Body of pancreas (tissue), 4 donors: ENCODE results near the gene IER2. TPM values are rescaled to one million over a fixed set of nuclear protein-coding genes. Genes with fewer than 3 reads are reported as not detected.
"Not testable (repeated sequence)": the region's sequence is repeated elsewhere in the genome, so short reads cannot be mapped to it uniquely, and the experiment has no call there.

Experiments
- ATAC-seq: fragments of 150-250 bp; one replicate; pipeline ENCODE4 v1.9.1; 2016
- DNase-seq, 4 donors: peaks; one replicate each; pipeline ENCODE4 v3.0.0-alpha.2; 2019
- H3K27ac ChIP-seq, 4 donors: fragments of 200-600 bp; sonication (generic); 1 replicate in 3 of 4; 2 replicates in 1 of 4; pipeline versions ENCODE4 v1.5.1 to v1.6.1; 2016 to 2019; ENCODE audit warnings: mild to moderate bottlenecking in 1 of 4, mixed read lengths in 1 of 4, moderate library complexity in 1 of 4
- H3K27me3 ChIP-seq, 2 donors: fragments of 200-600 bp; sonication (generic); one replicate each; pipeline ENCODE4 v1.6.0; 2016; ENCODE audit warnings: mild to moderate bottlenecking in 1 of 2
- H3K36me3 ChIP-seq, 2 donors: fragments of 200-600 bp; sonication (generic); replicated peaks in 1 of 2; 2 replicates each; pipeline ENCODE4 v1.5.1; 2016; ENCODE audit warnings: low read depth in 2 of 2; ENCODE audit not compliant: insufficient read depth in 1 of 2
- H3K4me1 ChIP-seq: fragments of 200-600 bp; sonication (generic); one replicate; pipeline ENCODE4 v1.6.0; 2016
- H3K4me3 ChIP-seq, 2 donors: fragments of 200-600 bp; sonication (generic); 1 replicate in 1 of 2; 2 replicates in 1 of 2; pipeline ENCODE4 v1.5.1; 2016 to 2019
- H3K9me3 ChIP-seq, 3 donors: fragments of 200-600 bp; sonication (generic); 1 replicate in 2 of 3; 2 replicates in 1 of 3; pipeline ENCODE4 v1.5.1; 2016
- CTCF ChIP-seq, 7 experiments: fragments of 450-650 bp in 4 of 7; fragments of 200-600 bp in 3 of 7; sonication (generic) in 3 of 7; IDR thresholded peaks; one replicate each; pipeline ENCODE4 v1.5.1; 2016 to 2019; ENCODE audit warnings: antibody characterized with exemption in 7 of 7
- POLR2A ChIP-seq, 3 donors: fragments of 450-650 bp; IDR thresholded peaks; one replicate each; pipeline ENCODE4 v1.6.1; 2016; ENCODE audit warnings: antibody characterized with exemption in 3 of 3, mild to moderate bottlenecking in 2 of 3
- WGBS, 2 donors: methylation state at CpG; one replicate each; pipeline ENCODE4 v1.1.5; 2017; 5-methylcytosine and 5-hydroxymethylcytosine counted together
- intact Hi-C: fragments of 100-400 bp; cut with DNase I; formaldehyde crosslinking; loops from one replicate; pipeline ENCODE4 v1.15.1; 2023
- total RNA-seq, 2 donors: library from RNA; depleted of rRNA; stranded (reverse); fragments of >200 nt; gene quantifications; one replicate each; pipeline ENCODE4 v1.1.0, GENCODE V29; 2016

IER2 gene
- total RNA-seq, 2 donors from 2014 or later: 162 to 857 TPM

DNA sequence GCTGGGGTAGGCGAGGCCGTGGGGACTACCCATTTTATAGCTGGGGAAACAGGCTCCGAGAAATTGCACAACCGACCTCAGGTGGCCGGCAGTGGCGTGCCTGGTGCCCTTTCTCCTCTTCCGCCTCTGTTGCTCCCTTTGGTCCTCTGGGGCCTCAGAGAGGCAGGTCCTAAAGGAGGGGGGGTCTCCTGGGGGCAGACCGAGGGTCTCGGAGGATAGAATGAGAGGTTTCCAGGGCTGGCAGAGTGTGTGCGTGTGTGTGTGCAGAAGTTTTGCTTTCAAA lies 11.4 kb upstream of the IER2 start:
- Histone ChIP-seq H3K27ac (no peak overlapping the region), H3K9me3 (no peaks in the 10 kb centered on the region), H3K27me3 (no peaks in the 10 kb centered on the region), H3K36me3 (peaks cover 0 to 14% of the 10 kb centered on the region in 2 donors), H3K4me3 (no peak overlapping the region), H3K4me1 (no peaks in the 10 kb centered on the region)
- no peak for ATAC-seq
- TF ChIP-seq CTCF (IDR thresholded peaks at IDR 0.05): no peak
- TF ChIP-seq POLR2A (IDR thresholded peaks at IDR 0.05): no peak
- WGBS, 2 donors: 74 to 80% methylated on average over 10 of the region's 10 CpGs
- intact Hi-C loops: no loop called here
- no peak for DNase-seq

DNA sequence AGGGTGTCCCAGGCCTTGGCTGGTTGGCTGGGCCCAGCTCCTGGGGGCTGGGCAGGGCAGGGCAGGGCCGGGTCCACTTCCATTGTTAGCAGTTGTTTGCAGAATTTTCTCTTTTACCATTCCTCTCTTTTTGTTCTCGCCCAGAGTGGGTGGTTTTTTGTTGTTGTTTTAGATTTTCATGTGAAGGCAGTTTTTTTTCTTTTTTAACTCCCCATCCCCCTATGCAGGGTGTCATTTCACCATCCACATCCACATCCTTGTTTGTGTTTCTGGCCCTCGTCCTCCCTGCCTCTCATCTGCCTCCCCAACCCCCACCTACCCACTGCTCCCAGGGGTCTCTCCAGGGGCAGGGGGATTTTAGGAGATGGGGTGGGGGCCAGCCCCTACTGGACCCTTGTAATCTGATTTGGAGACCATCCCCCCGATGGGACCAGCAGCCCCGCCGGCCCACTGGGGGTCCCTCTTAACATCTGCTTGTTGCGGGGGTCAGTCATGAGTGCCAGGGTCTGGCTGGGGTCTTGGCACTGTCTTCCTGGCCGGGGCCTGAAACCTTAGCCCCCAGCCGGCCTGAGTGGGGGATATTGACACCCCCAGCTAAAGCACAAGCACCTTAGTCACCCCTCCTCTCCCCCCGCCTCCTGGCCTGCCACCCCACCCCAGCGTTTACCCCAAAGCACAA lies 10.4 kb upstream of the IER2 start:
- TF ChIP-seq CTCF (IDR thresholded peaks at IDR 0.05) (no peak), POLR2A (IDR thresholded peaks at IDR 0.05) (no peak)
- no peak overlapping the region for H3K27ac ChIP-seq
- intact Hi-C loops: loop anchor here (10.0 kb wide), 1 partner anchor 95 kb away; no protein-coding TSS in a partner anchor
- peaks cover 0 to 21% of the 10 kb centered on the region in 2 donors for H3K36me3 ChIP-seq
- no peaks in the 10 kb centered on the region for H3K9me3 ChIP-seq
- no peak overlapping the region for H3K4me3 ChIP-seq
- no peak for DNase-seq
- ATAC-seq: no peak
- no peaks in the 10 kb centered on the region for H3K4me1 ChIP-seq
- H3K27me3 ChIP-seq: no peaks in the 10 kb centered on the region
- 82 to 85% methylated on average over 6 to 10 of the region's 11 CpGs for WGBS, 2 donors

- no peak for TF ChIP-seq CTCF (IDR thresholded peaks at IDR 0.05)
- no peak for TF ChIP-seq POLR2A (IDR thresholded peaks at IDR 0.05)
- ATAC-seq: no peak
- Histone ChIP-seq H3K4me3 (no peak overlapping the region), H3K27me3 (no peaks in the 10 kb centered on the region), H3K9me3 (no peaks in the 10 kb centered on the region), H3K36me3 (peaks cover 0 to 6% of the 10 kb centered on the region in 2 donors), H3K27ac (peak overlapping the region in 1 of 4 donors; percentile 54), H3K4me1 (peaks cover 12% of the 10 kb centered on the region)
- peak in 2 of 4 donors; percentile 25 to 33 for DNase-seq
- WGBS, 2 donors: 70 to 85% methylated on average over 16 of the region's 16 CpGs
- intact Hi-C loops: loop anchor here (10.0 kb wide), 1 partner anchor 88 kb away; no protein-coding TSS in a partner anchor
These were observed 3.2 kb upstream of the IER2 start for GRCh38 chr19:13146763-13147563.

GRCh38 chr19:13149173-13149627 lies 1.0 kb upstream of the IER2 start:
- not testable (repeated sequence) for H3K9me3 ChIP-seq, H3K36me3 ChIP-seq, ATAC-seq, H3K27me3 ChIP-seq
- Histone ChIP-seq H3K27ac (peak overlapping the region in 3 of 4 donors; percentile 98 to 100 (median 100)), H3K4me3 (peak overlapping the region; percentile 43 to 68), H3K4me1 (peaks cover 19% of the 10 kb centered on the region)
- intact Hi-C loops: loop anchor here (10.0 kb wide), 1 partner anchor 86 kb away; no protein-coding TSS in a partner anchor
- DNase-seq: peak in 2 of 4 donors; percentile 14 to 24
- 22 to 28% methylated on average over 14 to 17 of the region's 17 CpGs for WGBS, 2 donors

DNA sequence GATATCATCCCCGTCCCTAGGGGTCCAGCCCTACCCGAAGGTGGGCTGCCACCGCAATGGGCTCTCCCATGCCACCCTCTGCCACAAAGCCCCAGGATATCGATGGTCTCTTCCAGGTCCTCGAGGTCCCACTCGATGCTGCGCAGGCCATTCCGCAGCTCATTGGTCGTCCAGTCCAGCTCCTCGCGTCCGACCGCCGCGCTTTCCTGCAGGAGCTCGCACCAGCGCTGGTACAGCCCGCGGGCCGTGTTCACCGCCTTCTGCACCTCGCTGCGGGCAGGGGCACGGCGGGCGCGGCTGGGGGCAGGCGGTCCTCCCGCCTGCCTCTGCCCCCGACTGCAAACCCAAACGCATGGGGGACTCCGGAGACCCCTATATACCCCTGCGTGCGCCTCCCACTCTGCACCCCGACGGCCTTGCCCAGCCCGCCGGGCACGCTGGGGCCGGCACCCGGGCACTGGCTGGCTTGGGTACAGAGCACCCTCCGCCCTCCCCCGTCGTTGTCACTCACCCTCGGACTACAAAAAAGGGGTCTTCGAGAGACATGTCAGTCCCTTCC lies 504 bp upstream of the IER2 start:
- intact Hi-C loops: loop anchor here (10.0 kb wide), 1 partner anchor 85 kb away; no protein-coding TSS in a partner anchor
- peaks cover 19% of the 10 kb centered on the region for H3K4me1 ChIP-seq
- H3K27me3 ChIP-seq: no peaks in the 10 kb centered on the region
- 0% methylated on average over 1 to 45 of the region's 46 CpGs for WGBS, 2 donors
- H3K27ac ChIP-seq: peak overlapping the region; percentile 37 to 100 (median 99)
- peak; percentile 63 to 70 (median 66) for DNase-seq
- no peaks in the 10 kb centered on the region for H3K36me3 ChIP-seq
- no peaks in the 10 kb centered on the region for H3K9me3 ChIP-seq
- peak overlapping the region; percentile 43 to 68 for H3K4me3 ChIP-seq
- TF ChIP-seq CTCF (IDR thresholded peaks at IDR 0.05) (no peak), POLR2A (IDR thresholded peaks at IDR 0.05) (no peak)
- ATAC-seq: peak; percentile 1
